ENCODE results near the gene EVA1C.

EVA1C gene

DNA sequence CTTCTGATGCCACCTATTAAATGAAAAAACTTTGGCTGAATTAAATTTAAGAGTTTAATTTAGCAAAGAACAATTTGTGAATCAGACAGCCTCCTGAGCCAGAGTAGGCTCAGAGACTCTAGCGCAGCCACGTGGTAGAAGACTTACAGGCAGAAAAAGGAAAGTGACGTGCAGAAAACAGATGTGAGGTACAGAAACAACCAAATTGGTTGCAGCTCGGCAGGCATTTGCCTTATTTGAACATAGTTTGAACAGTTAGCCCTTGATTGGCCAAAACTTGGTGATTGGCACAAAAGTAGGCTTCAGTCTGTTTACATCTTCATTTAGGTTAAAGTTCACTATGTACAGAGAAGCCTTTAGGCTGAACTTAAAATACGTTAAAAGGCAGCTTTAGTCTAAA is 149.9 kb downstream of the EVA1C start:
- no peak for DNase-seq (ENCODE audit: low read depth in 2 of 2)

DNA sequence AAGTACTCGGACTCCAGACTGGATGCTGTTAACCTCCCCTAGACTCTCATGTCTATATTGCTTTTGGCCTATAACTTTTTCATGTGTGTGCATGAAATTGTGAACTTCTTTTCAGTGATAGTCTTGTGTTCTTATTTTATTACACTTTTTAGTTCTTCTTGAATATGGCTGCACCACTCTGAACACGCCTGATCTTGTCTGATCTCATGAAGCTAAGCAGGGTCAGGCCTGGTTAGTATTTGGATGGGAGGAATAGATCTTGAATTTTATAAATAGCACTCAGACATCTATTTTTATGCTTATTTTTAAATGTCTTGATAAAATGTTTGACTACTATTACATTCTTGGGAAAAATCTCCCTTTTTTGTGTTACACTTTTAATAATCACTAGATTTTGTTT is 150.4 kb downstream of the EVA1C start:
- no peak for DNase-seq (ENCODE audit: low read depth in 2 of 2)
